GM04503 (cell line): ENCODE data around the gene CCSER2.
"Not testable (repeated sequence)": the region's sequence is repeated elsewhere in the genome, so short reads cannot be mapped to it uniquely, and the experiment has no call there.

Source experiments
- DNase-seq: peaks from one replicate; pipeline ENCODE4 v3.0.0-alpha.2; 2012; ENCODE audit warnings: low read depth

The CCSER2 gene

GRCh38 chr10:84452003-84452402, 123.6 kb downstream of the CCSER2 start:
- no peak for DNase-seq

- no peak for DNase-seq
Observed at GRCh38 chr10:84453303-84453702, 124.9 kb downstream of the CCSER2 start.

DNA sequence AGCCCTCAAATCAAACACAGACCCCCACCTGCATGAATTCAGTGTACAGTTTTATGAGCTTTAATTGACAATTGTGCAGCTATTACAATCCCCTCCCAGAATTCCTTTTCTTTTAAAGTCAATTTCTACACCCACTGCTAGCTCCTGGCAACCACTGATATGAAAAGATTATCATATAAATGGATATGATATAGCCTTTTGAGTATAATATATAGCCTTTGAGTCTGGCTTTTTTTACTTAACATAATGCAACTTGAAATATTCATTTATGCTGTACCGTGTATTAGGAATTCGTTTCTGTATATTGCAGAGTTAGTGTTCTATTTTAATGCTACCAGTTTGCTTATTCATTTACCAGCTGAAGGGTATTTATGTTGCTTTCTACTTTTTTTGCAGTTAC, 127.7 kb downstream of the CCSER2 start:
- DNase-seq, result no peak

DNA sequence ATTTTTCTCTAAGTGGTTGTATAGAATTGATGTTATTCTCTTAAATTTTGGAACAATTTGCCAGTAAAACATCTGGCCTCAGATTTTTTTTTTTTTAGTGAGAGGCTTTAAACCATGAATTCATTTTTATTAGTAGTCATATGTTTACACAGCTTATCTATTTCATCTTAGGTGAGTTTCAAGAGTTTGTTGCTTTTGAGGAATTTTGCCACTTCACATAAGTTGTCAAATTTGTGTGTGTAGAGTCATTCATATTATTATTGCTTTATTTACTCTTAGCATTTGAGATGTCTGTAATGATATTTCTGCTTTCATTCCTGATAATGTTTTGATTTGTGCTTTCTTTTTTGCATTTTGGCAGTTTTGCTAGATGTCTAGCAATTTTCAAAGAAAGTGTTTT, 132.1 kb downstream of the CCSER2 start:
- no peak for DNase-seq

GRCh38 chr10:84469470-84469869, 141.1 kb downstream of the CCSER2 start:
- DNase-seq, result no peak

DNA sequence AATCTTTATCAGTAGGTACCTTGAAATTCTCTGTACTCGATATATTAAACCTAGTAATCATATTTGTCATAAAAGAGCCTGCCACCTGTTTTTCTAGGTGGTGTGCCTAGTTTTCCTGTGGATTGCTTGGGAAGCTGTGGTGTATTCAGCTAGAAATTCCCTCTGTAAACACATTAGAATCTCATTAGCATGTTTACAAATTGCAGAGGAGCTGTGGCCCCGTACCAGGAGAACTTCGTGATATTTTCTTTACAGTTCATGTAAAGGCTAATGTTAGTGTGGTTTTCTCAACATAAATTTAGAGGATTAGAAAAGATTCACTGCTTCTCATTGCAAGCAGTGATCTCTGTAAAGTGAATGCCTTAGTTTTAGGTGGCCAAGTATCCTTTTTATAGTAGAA, 144.7 kb downstream of the CCSER2 start:
- no peak for DNase-seq

- no peak for DNase-seq
Observed at GRCh38 chr10:84477398-84478128, 149.2 kb downstream of the CCSER2 start.

DNA sequence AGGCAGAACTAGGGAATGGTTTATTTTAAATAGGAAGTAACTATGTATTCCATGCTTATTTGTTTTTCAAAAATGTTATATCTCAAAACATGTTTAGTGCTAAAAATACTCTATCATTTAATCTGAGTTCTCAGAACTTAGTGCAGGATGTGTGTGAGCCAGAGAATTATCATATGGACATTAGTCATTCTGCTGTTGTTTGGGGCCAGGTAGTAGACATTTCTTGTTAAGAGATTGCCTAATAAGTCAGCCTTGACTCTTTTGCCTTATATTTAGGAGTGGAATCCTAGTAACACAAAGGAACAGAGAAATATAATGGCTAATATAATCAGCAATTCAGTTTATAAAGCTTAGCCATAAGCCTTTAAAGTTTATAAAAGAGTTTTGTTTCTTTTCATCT, 149.8 kb downstream of the CCSER2 start:
- DNase-seq, result no peak

- no peak for DNase-seq
Observed at GRCh38 chr10:84478679-84479078, 150.3 kb downstream of the CCSER2 start.

- no peak for DNase-seq
Observed at GRCh38 chr10:84484541-84484940, 156.2 kb downstream of the CCSER2 start.

DNA sequence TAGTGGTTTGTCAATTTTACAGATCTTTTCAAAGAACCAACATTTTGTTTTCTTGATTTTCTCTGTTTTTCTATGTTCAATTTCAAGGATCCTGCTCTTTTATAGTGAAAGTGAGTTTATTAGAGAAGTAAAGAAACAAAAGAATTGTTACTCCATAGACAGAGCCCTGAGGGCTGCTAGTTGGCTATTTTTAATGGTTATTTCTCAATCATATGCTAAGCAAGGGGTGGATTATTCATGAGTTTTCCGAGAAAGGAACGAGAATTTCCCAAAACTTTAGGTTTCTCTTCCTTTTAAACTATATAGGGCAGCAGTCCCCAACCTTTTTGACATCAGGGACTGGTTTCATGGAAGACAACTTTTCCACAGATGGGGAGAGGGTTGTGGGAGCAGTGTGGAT, 165.0 kb downstream of the CCSER2 start:
- no peak for DNase-seq

- no peak for DNase-seq
Observed at GRCh38 chr10:84493951-84494848, 165.8 kb downstream of the CCSER2 start.

GRCh38 chr10:84494849-84495180, 166.4 kb downstream of the CCSER2 start:
- DNase-seq, result no peak

DNA sequence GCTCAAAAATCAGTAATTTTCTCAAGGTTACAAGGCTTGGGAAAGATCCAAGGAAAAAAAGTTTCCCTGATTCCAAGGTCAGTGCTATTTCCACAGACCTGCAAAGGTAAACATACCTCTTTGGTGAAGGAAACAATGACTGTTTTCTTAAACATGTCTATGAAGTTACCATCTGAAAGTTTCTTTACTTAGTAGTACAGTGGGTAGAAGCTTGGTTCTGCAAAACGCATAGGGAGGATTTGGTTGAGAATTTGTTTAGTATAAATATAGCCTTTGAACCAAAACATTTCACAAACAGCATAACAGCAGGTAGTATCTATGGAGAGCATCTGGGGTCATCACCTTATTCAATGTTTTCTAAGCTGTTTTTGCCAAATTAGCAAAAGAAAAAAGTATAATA, 169.6 kb downstream of the CCSER2 start:
- no peak for DNase-seq

DNA sequence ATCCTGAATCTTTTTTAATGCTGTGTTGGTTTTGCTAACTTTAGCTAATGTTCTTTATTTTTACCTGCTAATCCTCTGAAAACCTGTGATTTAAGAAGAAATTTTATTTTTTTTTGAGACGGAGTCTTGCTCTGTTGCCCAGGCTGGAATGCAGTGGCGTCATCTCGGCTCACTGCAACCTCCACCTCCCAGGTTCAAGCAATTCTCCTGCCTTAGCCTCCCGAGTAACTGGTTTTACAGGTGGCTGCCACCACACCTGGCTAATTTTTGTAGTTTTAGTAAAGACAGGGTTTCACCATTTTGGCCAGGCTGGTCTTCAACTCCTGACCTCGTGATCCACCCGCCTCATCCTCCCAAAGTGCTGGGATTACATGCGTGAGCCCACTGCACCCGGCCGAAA, 170.7 kb downstream of the CCSER2 start:
- not testable (repeated sequence) for DNase-seq

DNA sequence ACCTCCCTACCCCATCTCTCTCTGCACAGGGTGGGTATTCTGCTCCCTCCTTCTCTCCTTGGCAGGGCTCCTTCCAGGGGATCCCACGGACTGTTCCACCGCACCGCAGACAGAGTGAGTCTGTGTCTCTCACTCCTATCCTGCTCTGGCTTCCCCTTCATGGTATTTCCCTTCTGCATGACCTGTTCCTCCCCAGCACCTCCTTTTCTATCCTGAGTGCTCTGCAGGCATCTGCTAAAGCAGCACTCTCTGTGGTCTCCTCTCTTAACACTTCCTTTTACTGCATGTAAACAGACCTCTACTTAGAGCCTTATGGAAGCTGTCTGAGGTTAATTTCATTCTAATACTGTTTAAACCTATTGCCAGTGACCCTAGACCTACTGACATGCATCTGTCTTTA, 171.5 kb downstream of the CCSER2 start:
- no peak for DNase-seq

DNA sequence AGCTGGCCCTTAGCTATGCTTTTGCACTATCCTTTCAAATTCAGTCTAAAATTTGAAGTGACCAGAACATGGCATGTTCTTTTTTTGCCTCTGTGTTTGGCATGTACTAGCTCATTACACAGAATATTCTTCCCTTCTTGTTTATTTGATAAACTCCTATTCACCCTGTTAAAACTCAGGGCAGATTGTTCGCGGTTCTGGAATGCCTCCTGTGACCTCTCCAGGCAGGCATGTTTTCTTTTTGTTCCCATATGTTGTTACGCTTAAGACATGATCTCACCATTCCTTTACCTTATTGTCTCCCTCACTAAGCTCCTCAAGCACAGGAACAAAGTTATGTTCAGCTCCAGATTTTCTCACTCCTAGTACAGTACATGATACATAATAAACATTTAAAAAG, 181.7 kb downstream of the CCSER2 start:
- DNase-seq, result no peak

- DNase-seq, result no peak
Observed at GRCh38 chr10:84511106-84511505, 182.7 kb downstream of the CCSER2 start.

DNA sequence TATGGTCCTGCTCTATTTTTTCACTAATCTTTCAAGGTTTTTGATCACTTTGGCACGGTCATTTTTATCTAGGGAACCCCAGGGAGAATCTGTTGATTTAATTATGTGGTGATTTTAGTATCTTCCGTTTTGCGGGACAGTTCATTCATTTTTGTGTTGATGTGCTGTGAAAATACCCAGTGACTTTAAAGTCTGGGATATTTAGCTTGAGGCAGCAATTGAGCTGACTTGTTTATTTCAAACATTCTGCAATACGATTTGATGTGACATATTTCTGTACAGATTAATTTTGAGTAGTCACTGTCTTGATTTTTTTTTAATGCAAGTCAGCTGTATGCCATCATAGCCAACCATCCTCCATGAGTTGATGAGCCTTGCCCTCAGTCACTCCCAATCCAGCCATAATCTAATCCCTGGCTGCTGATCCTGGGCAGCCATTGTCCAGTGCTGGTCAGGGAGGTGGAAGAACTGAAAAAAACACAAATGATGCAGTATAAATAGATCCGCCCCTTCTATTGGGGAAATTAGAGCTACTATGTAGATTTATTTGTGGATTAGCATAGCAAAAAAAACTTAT, 183.4 kb downstream of the CCSER2 start:
- DNase-seq, result no peak

DNA sequence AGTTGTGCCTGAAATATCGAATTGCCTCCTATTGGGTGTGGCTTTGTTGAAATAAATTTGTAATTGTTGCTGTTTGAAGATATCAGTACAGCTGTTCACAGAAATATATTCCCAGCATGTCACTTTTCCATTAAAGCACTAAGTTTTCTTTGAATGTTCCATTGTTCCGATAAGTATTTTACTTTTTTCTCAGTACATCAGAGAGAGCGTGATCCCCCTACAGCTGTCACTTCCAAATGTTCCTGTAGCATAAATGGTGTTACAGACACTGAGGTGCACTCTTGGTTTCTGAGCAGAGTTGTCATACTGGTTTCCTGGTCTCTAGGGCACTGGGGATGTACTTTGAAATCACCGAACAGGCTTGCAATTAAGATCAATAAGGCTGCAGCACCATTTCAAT, 189.2 kb downstream of the CCSER2 start:
- DNase-seq, result no peak

- DNase-seq, result no peak
Observed at GRCh38 chr10:84519235-84519634, 190.8 kb downstream of the CCSER2 start.

GRCh38 chr10:84521013-84521412, 192.6 kb downstream of the CCSER2 start:
- DNase-seq, result no peak

DNA sequence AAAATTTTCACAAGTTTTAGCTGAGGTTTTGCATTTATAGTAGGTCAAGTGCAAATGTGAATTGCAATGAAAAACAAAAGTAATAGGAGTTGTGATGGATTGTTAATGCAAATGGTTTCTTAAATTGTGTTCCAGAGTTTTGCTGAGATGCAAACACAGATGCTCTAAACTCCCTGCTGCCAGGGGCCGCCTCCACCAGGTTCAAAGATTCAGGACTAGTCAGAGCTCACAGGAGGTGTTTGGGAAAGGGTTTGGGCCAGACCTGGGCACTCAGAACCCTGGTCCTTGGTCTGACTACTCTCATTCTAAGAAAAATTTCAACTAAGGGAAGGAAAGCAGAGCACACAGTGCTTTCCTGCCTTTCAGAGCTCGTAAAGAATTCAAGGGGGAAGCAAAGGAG, 193.1 kb downstream of the CCSER2 start:
- DNase-seq, result no peak
